Vagina (tissue), 2 donors: ENCODE results near the gene ANGPT4.

ENCODE experiments used
- POLR2A ChIP-seq, 2 donors: fragments of 450-650 bp; IDR thresholded peaks; one replicate each; pipeline ENCODE4 v1.6.1; 2017; ENCODE audit warnings: antibody characterized with exemption in 2 of 2, mild to moderate bottlenecking in 2 of 2, moderate library complexity in 2 of 2
- TF ChIP-seq, protein P1 (sequence below), 3 experiments: fragments of 450-650 bp in 2 of 3; fragments of 200-600 bp in 1 of 3; sonication (generic) in 1 of 3; IDR thresholded peaks; one replicate each; pipeline ENCODE4 v1.5.1; 2017 to 2019; ENCODE audit warnings: antibody characterized with exemption in 3 of 3, mild to moderate bottlenecking in 2 of 3, moderate library complexity in 2 of 3

DNA sequence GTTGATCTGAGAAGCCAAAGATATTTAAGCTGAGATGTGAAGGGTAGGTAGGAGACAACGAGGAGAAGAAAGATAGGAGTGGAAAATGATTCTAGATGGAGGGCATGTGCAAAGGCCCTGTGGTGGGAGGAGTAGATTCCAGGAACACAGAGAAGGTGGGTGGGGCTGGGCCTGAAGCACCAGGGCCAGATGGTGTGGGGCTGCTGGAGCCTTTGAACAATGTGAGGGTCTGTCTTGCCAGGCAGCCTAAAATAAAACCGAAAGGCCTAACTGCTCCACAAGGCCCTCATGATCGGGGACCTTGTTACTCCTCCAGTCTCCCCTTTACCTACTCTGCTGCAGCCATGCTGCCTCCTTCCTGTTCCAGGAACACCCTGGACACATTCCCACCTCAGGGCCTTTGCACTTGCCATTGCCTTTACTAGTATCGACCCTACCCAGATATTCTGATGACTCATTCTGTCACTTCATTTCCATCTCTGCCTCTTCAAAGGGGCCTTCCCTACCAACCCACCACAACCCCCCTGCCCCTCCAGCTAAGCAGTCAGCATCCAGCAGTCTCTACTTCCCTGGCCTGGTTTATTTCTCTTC lies 62.6 kb downstream of the ANGPT4 start:
- no peak for TF ChIP-seq POLR2A (IDR thresholded peaks at IDR 0.05)
- TF ChIP-seq, protein P1, sequence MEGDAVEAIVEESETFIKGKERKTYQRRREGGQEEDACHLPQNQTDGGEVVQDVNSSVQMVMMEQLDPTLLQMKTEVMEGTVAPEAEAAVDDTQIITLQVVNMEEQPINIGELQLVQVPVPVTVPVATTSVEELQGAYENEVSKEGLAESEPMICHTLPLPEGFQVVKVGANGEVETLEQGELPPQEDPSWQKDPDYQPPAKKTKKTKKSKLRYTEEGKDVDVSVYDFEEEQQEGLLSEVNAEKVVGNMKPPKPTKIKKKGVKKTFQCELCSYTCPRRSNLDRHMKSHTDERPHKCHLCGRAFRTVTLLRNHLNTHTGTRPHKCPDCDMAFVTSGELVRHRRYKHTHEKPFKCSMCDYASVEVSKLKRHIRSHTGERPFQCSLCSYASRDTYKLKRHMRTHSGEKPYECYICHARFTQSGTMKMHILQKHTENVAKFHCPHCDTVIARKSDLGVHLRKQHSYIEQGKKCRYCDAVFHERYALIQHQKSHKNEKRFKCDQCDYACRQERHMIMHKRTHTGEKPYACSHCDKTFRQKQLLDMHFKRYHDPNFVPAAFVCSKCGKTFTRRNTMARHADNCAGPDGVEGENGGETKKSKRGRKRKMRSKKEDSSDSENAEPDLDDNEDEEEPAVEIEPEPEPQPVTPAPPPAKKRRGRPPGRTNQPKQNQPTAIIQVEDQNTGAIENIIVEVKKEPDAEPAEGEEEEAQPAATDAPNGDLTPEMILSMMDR (IDR thresholded peaks at IDR 0.05), result no peak
